ENCODE data around the gene RPL22L1.
A peak's percentile ranks its signal among the peaks of the same experiment; 100 is the strongest.

Gene RPL22L1

GRCh38 chr3:170869645-170870593 lies at the start of gene RPL22L1:
Gene RPL22L1 (minus strand): TSS chr3:170870195. CDS start chr3:170870167, 28 bp downstream.
- Mint-ChIP-seq H3K4me3 (peak within 1 kb of the TSS; percentile 94), H3K4me1 (peaks cover 42% of the 10 kb centered on the region), H3K27ac (peak within 1 kb of the TSS; percentile 100), H3K27me3 (ENCODE audit: low read depth, poor library complexity) (peaks cover 3% of the 10 kb centered on the region), H3K36me3 (ENCODE audit: low read depth) (peaks cover 23% of the 10 kb centered on the region), H3K9me3 (no peaks in the 10 kb centered on the region)
- TF ChIP-seq CTCF (IDR thresholded peaks at IDR 0.05): no peak
- peak; percentile 88 for DNase-seq

GRCh38 chr3:170918715-170919114 lies 48.7 kb upstream of the RPL22L1 start:
- H3K36me3 Mint-ChIP-seq (ENCODE audit: low read depth): peaks cover 14% of the 10 kb centered on the region
- H3K4me3 Mint-ChIP-seq: no peak overlapping the region
- TF ChIP-seq CTCF (IDR thresholded peaks at IDR 0.05): no peak
- H3K27me3 Mint-ChIP-seq (ENCODE audit: low read depth, poor library complexity): peaks cover 5% of the 10 kb centered on the region
- H3K4me1 Mint-ChIP-seq: no peaks in the 10 kb centered on the region
- H3K9me3 Mint-ChIP-seq: peaks cover 71% of the 10 kb centered on the region
- H3K27ac Mint-ChIP-seq: no peak overlapping the region
- no peak for DNase-seq

- H3K27ac Mint-ChIP-seq: no peak overlapping the region
- H3K9me3 Mint-ChIP-seq: peaks cover 47% of the 10 kb centered on the region
- H3K36me3 Mint-ChIP-seq (ENCODE audit: low read depth): peaks cover 7% of the 10 kb centered on the region
- no peak overlapping the region for H3K4me3 Mint-ChIP-seq
- TF ChIP-seq CTCF (IDR thresholded peaks at IDR 0.05): no peak
- peaks cover 3% of the 10 kb centered on the region for H3K27me3 Mint-ChIP-seq (ENCODE audit: low read depth, poor library complexity)
- DNase-seq: no peak
- H3K4me1 Mint-ChIP-seq: no peaks in the 10 kb centered on the region
These were observed 44.7 kb upstream of the RPL22L1 start for GRCh38 chr3:170914690-170915089.

- Mint-ChIP-seq H3K4me1 (no peaks in the 10 kb centered on the region), H3K36me3 (ENCODE audit: low read depth) (peaks cover 7% of the 10 kb centered on the region), H3K4me3 (no peak overlapping the region), H3K27ac (no peak overlapping the region), H3K27me3 (ENCODE audit: low read depth, poor library complexity) (peaks cover 3% of the 10 kb centered on the region), H3K9me3 (peaks cover 47% of the 10 kb centered on the region)
- no peak for TF ChIP-seq CTCF (IDR thresholded peaks at IDR 0.05)
- DNase-seq: no peak
These were observed 44.2 kb upstream of the RPL22L1 start for GRCh38 chr3:170914212-170914611.

GRCh38 chr3:170911051-170911450 lies 41.1 kb upstream of the RPL22L1 start:
- no peak overlapping the region for H3K27ac Mint-ChIP-seq
- H3K27me3 Mint-ChIP-seq (ENCODE audit: low read depth, poor library complexity): peaks cover 13% of the 10 kb centered on the region
- H3K9me3 Mint-ChIP-seq: peaks cover 27% of the 10 kb centered on the region
- DNase-seq: no peak
- H3K4me1 Mint-ChIP-seq: peaks cover 14% of the 10 kb centered on the region
- no peaks in the 10 kb centered on the region for H3K36me3 Mint-ChIP-seq (ENCODE audit: low read depth)
- no peak for TF ChIP-seq CTCF (IDR thresholded peaks at IDR 0.05)
- no peak overlapping the region for H3K4me3 Mint-ChIP-seq

Data from nephron progenitor cell (in vitro differentiated cells).